Measurements from ENCODE around the gene AKAP13. TPM values are rescaled to one million over a fixed set of nuclear protein-coding genes. Genes with fewer than 3 reads are reported as not detected.

Gene AKAP13
- polyA plus RNA-seq, 1 of the 3 experiments (the other 2 are of a cell fraction), result 8.4 TPM

- TF ChIP-seq MXI1 (IDR thresholded peaks at IDR 0.05; ENCODE audit: low read depth, low read length), result no peak
- no peak for TF ChIP-seq FOXM1 (IDR thresholded peaks at IDR 0.05; ENCODE audit: low read depth)
- TF ChIP-seq CHD2 (IDR thresholded peaks at IDR 0.05; ENCODE audit: low read length, partially characterized antibody), result no peak
Observed at GRCh38 chr15:85717212-85717611, 336.8 kb downstream of the AKAP13 start (continued).

DNA sequence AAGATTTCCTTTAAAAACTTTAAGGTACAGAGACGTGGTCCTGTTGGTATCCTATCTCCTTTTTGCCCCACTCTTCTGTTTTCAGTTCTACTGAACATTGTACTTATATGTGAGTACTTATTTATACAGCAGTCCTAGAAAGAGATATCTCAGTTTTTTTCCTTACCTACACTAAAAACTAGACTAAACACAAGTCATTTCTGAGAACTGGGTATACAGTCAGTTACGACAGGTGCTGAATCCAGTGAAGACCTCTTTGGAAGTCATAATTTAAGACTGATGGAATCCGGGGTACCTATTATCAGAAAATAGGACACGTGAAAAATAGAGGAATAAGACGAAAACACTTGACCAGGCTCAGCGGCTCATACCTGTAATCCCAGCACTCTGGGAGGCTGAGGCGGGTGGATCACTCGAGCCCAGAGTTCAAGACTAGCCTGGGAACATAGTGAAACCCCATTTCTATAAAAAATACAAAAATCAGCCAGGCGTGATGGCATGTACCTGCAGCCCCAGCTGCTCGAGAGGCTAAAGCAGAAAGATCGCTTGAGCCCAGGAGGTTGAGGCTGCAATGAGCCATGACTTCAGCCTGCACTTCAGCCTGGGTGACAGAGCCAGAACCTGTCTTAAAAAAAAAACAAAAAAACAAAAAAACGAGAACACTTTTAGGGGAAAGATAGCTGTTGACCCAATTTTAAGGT lies 338.0 kb downstream of the AKAP13 start:
- H2AFZ ChIP-seq (ENCODE audit: low read depth), result no peak overlapping the region
- DNase-seq, result no peak
- no peaks in the 10 kb centered on the region for H3F3A ChIP-seq (replicated peaks; ENCODE audit: insufficient read depth)
- POLR2A ChIA-PET, result no interaction called here
- no peaks in the 10 kb centered on the region for H3K9me2 ChIP-seq
- H3K36me3 ChIP-seq (replicated peaks in 1 of 2; ENCODE audit: control insufficient read depth in 1 of 2, insufficient read depth in 2 of 2, low read length in 1 of 2), result peaks cover 62 to 63% of the 10 kb centered on the region in 2 experiments
- H3K9me3 ChIP-seq, result no peaks in the 10 kb centered on the region
- TF ChIP-seq MXI1 (IDR thresholded peaks at IDR 0.05; ENCODE audit: low read depth, low read length), result no peak
- TF ChIP-seq TEAD4 (IDR thresholded peaks at IDR 0.05; ENCODE audit: borderline replicate concordance, insufficient read depth), result no peak
- TF ChIP-seq FOXM1 (IDR thresholded peaks at IDR 0.05; ENCODE audit: low read depth), result no peak
- TF ChIP-seq CTCF (IDR thresholded peaks at IDR 0.05), result no peak
- no peak for TF ChIP-seq SMC3 (IDR thresholded peaks at IDR 0.05; ENCODE audit: low read depth, low read length)
- TF ChIP-seq, protein P1, sequence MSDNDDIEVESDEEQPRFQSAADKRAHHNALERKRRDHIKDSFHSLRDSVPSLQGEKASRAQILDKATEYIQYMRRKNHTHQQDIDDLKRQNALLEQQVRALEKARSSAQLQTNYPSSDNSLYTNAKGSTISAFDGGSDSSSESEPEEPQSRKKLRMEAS (IDR thresholded peaks at IDR 0.05; ENCODE audit: low read depth), result no peak
- no peak for TF ChIP-seq RFX5 (IDR thresholded peaks at IDR 0.05; ENCODE audit: low read length)
- TF ChIP-seq FOSL2 (IDR thresholded peaks at IDR 0.05; ENCODE audit: borderline replicate concordance, low read depth), result no peak
- WGBS (ENCODE audit: low lambda C conversion rate), result 91% methylated on average over 12 of the region's 12 CpGs
- H3K4me3 ChIP-seq (ENCODE audit: low read depth in 2 of 2, low read length in 1 of 2), result no peak overlapping the region
- no peak overlapping the region for H3K9ac ChIP-seq
- no peaks in the 10 kb centered on the region for H3K79me2 ChIP-seq (ENCODE audit: insufficient read depth)
- H3K27ac ChIP-seq (ENCODE audit: low read depth in 2 of 2, low read length in 1 of 2), result no peak overlapping the region
- CTCF ChIA-PET, result interaction anchor here (1.3 to 2.1 kb wide), 2 partner anchors 11 to 13 kb away, joined by 6 to 7 read pairs; no protein-coding TSS in a partner anchor
- H3K4me2 ChIP-seq, result no peak overlapping the region
- no peaks in the 10 kb centered on the region for H3K27me3 ChIP-seq (ENCODE audit: insufficient read depth)
- no peaks in the 10 kb centered on the region for H4K20me1 ChIP-seq (ENCODE audit: insufficient read depth)
- no peaks in the 10 kb centered on the region for H3K4me1 ChIP-seq (ENCODE audit: control insufficient read depth in 1 of 2, insufficient read depth in 2 of 2, low read depth in 1 of 2, low read length in 1 of 2)

DNA sequence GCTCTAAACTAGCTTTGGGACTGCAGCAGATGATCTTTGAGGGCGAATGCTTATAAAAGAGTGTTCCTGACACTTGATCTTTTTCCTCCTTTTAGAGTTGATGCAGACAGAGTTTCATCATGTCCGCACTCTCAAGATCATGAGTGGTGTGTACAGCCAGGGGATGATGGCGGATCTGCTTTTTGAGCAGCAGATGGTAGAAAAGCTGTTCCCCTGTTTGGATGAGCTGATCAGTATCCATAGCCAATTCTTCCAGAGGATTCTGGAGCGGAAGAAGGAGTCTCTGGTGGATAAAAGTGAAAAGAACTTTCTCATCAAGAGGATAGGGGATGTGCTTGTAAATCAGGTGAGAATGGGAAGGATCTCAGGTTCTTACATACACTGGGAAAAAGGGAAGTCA lies 338.6 kb downstream of the AKAP13 start:
- ChIA-PET CTCF (interaction anchor here (1.3 to 2.1 kb wide), 3 partner anchors 11 to 122 kb away, joined by 5 to 7 read pairs (median 6); no protein-coding TSS in a partner anchor), POLR2A (no interaction called here)
- Histone ChIP-seq H3K9me2 (no peaks in the 10 kb centered on the region), H3K79me2 (ENCODE audit: insufficient read depth) (no peaks in the 10 kb centered on the region), H3F3A (replicated peaks; ENCODE audit: insufficient read depth) (no peaks in the 10 kb centered on the region), H3K27me3 (ENCODE audit: insufficient read depth) (no peaks in the 10 kb centered on the region), H4K20me1 (ENCODE audit: insufficient read depth) (no peaks in the 10 kb centered on the region), H3K36me3 (replicated peaks in 1 of 2; ENCODE audit: control insufficient read depth in 1 of 2, insufficient read depth in 2 of 2, low read length in 1 of 2) (peaks cover 61 to 68% of the 10 kb centered on the region in 2 experiments), H2AFZ (ENCODE audit: low read depth) (no peak overlapping the region), H3K4me2 (no peak overlapping the region), H3K27ac (ENCODE audit: low read depth in 2 of 2, low read length in 1 of 2) (no peak overlapping the region), H3K4me3 (ENCODE audit: low read depth in 2 of 2, low read length in 1 of 2) (no peak overlapping the region), H3K4me1 (ENCODE audit: control insufficient read depth in 1 of 2, insufficient read depth in 2 of 2, low read depth in 1 of 2, low read length in 1 of 2) (no peaks in the 10 kb centered on the region), H3K9ac (no peak overlapping the region), H3K9me3 (no peaks in the 10 kb centered on the region)
- TF ChIP-seq YY1 (IDR thresholded peaks at IDR 0.05; ENCODE audit: low read depth) (no peak), NFIC (IDR thresholded peaks at IDR 0.05; ENCODE audit: borderline replicate concordance) (no peak), GATA2 (CRISPR knock-in tag; IDR thresholded peaks at IDR 0.05) (no peak)
- 98% methylated on average over 4 of the region's 4 CpGs for WGBS (ENCODE audit: low lambda C conversion rate)
- DNase-seq, result no peak

Data from SK-N-SH (cell line).